ENCODE measurements around the gene PXN. TPM values are rescaled to one million over a fixed set of nuclear protein-coding genes. Genes with fewer than 3 reads are reported as not detected.
"Not testable (repeated sequence)": the region's sequence is repeated elsewhere in the genome, so short reads cannot be mapped to it uniquely, and the experiment has no call there.

PXN gene
- total RNA-seq, 2 donors from 2014 or later = 133 to 142 TPM

DNA sequence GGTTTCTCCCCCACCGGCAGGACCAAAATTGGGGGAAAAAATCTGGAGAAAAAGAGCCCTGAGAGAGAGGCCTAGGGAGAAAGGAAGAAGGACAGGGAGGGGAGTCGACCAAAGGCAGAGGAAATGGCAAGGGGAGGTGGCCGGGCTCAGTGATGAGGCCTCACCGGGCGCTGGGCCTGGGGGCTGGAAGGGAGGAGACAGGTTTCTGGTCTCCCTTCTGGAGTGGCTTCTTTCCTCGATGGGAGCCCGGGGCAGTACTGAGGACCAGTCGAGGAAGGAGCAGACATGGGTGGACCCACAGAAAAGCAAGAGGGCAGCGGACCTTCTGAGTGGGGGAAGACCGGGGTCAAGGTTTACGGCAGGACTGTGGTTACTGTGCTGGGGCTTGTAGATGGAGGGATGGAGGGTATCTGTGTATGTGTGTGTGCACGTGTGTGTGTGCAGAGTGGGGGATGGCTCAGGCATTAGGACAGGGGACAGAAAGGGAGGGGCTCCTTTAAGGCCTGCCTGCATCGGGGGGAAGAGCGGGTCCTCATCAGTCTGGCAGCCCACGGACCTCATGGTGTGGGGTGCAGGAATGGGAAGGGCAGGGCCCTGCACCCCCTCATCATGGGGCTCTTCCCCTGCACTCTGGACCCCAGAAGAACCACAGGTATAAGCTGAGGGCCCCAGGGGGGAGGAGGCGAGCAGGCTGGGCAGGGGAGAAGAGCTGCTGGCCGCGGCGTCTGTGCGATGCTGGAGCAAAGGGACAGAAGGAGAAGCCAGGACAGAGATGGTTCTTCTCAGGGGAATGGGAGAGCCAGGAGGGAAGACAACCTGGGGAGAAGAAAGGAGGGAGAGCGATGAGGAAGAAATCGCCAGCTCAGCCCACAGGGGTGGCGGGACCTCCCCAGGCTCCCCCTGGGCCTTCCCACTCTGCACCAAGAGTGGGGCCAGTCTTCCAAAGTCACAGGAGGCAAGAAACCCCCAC lies 49.5 kb downstream of the PXN start:
- DNase-seq = no peak
- Histone ChIP-seq H3K9ac (ENCODE audit: low read depth in 2 of 2, low read length in 2 of 2) (peak overlapping the region in 1 of 2 donors; percentile 1), H3K36me3 (peaks cover 46% of the 10 kb centered on the region), H3K9me3 (no peaks in the 10 kb centered on the region), H3K27ac (no peak overlapping the region), H3K27me3 (no peaks in the 10 kb centered on the region), H3K4me3 (no peak overlapping the region), H3K4me1 (no peaks in the 10 kb centered on the region)
- TF ChIP-seq, protein P1, sequence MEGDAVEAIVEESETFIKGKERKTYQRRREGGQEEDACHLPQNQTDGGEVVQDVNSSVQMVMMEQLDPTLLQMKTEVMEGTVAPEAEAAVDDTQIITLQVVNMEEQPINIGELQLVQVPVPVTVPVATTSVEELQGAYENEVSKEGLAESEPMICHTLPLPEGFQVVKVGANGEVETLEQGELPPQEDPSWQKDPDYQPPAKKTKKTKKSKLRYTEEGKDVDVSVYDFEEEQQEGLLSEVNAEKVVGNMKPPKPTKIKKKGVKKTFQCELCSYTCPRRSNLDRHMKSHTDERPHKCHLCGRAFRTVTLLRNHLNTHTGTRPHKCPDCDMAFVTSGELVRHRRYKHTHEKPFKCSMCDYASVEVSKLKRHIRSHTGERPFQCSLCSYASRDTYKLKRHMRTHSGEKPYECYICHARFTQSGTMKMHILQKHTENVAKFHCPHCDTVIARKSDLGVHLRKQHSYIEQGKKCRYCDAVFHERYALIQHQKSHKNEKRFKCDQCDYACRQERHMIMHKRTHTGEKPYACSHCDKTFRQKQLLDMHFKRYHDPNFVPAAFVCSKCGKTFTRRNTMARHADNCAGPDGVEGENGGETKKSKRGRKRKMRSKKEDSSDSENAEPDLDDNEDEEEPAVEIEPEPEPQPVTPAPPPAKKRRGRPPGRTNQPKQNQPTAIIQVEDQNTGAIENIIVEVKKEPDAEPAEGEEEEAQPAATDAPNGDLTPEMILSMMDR (IDR thresholded peaks at IDR 0.05) = no peak
- intact Hi-C loops (cut with DNase I) = no loop called here

DNA sequence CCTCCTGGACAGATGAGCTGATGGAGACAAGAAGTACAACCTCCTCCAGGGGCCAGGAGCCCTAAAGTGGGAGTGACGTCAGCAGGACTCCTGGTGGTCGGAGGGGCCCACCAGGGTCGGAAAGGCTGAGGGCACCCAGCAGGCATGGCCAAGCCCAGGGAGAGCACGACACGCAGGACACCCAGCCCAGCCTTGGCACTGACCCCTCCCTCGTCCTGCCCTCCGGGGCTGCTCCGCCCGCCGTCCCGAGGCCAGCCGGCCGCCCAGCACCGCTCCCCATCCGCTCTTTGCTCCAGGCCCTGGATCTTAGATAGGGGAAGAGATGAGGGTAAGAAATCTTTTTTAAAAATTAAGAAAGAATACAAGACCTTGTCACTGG lies 50.2 kb downstream of the PXN start:
- H3K36me3 ChIP-seq = peaks cover 43% of the 10 kb centered on the region
- no peaks in the 10 kb centered on the region for H3K9me3 ChIP-seq
- TF ChIP-seq, protein P1 (IDR thresholded peaks at IDR 0.05) = no peak
- no peaks in the 10 kb centered on the region for H3K4me1 ChIP-seq
- H3K27me3 ChIP-seq = no peaks in the 10 kb centered on the region
- intact Hi-C loops (cut with DNase I) = no loop called here
- DNase-seq = no peak
- no peak overlapping the region for H3K4me3 ChIP-seq
- H3K9ac ChIP-seq (ENCODE audit: low read depth in 2 of 2, low read length in 2 of 2) = no peak overlapping the region
- no peak overlapping the region for H3K27ac ChIP-seq

DNA sequence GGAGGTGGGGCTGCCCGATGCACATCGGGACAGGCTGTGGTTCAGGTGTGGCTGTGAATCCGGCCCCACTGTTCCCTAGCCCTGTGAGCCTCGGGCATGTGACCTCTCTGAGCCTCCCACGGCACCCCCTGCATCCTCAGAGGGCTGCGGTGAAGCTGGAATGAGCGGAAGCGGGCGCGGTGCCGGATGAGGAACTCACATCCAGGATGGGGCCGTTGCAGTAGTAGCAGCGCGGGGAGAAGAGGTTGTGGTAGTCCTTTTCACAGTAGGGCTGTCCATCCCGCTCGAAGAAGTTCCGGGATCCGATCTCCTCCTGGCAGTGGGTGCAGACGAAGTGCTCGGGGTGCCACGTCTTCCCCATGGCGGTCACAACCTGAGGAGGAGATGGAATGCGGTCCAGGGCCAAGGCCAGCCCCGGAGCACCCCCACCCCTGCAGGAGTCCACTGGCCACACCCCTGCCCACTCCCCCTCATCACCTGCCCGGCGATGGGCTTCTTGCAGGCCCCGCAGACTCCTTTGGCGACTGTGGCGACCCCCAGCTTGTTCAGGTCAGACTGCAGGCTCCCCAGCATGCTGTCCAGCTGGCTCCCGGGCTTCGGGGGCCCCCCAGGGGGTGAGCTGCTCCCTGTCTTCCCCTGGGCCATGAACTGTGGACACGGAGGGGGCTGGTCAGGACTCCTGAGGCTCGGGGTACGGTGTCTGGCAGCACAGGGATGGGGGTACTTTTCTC lies 50.7 kb downstream of the PXN start:
- DNase-seq = no peak
- intact Hi-C loops (cut with DNase I) = no loop called here
- peaks cover 37% of the 10 kb centered on the region for H3K36me3 ChIP-seq

DNA sequence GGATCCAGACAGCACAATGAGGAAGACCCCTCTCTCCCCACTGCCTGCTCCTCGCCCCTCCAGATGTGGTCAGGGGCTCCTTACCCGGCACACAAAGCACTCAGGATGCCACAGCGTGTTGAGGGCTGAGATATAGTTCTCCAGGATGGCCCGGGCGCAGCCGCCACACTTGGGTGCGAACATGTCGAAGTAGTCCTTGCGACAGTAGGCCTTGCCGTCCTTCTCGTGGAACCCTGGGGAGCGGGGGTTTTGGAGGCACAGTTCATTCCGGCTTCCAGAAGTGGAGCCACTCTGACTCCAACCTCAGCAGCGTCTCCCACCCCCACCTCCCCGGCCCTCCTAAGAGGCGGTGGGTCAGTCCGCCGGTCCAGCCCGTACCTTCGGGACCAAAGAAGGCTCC lies 51.8 kb downstream of the PXN start:
- Histone ChIP-seq H3K36me3 (peaks cover 27% of the 10 kb centered on the region), H3K4me1 (no peaks in the 10 kb centered on the region), H3K4me3 (no peak overlapping the region), H3K27me3 (no peaks in the 10 kb centered on the region), H3K9me3 (no peaks in the 10 kb centered on the region), H3K9ac (ENCODE audit: low read depth in 2 of 2, low read length in 2 of 2) (no peak overlapping the region), H3K27ac (no peak overlapping the region)
- intact Hi-C loops (cut with DNase I) = no loop called here
- no peak for DNase-seq
- TF ChIP-seq, protein P1 (IDR thresholded peaks at IDR 0.05) = no peak

More for the DNA sequence above, 50.7 kb downstream of the PXN start:
- no peak overlapping the region for H3K4me3 ChIP-seq
- TF ChIP-seq, protein P1 (IDR thresholded peaks at IDR 0.05) = no peak
- H3K4me1 ChIP-seq = no peaks in the 10 kb centered on the region
- no peaks in the 10 kb centered on the region for H3K9me3 ChIP-seq
- no peaks in the 10 kb centered on the region for H3K27me3 ChIP-seq
- H3K9ac ChIP-seq (ENCODE audit: low read depth in 2 of 2, low read length in 2 of 2) = no peak overlapping the region
- no peak overlapping the region for H3K27ac ChIP-seq

DNA sequence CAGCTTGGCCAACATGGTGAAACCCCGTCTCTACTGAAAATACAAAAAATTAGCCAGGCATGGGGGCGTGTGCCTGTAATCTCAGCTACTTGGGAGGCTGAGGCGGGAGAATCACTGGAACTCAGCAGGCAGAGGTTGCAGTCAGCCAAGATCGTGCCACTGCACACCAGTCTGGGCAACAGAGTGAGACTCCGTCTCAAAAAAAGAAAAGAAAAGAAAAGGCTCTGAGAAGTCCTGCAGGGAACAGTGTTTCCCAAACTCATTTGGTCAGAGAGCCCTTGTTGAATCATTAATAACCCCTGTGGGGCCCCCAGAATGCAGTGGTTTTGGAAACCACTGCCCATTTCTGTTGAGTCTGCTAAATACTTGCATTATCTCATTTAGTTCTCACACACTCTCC lies 52.3 kb downstream of the PXN start:
- DNase-seq; intact Hi-C loops (cut with DNase I); H3K4me3 ChIP-seq; H3K9me3 ChIP-seq; H3K27ac ChIP-seq; H3K9ac ChIP-seq (ENCODE audit: low read depth in 2 of 2, low read length in 2 of 2); H3K4me1 ChIP-seq; H3K27me3 ChIP-seq: not testable (repeated sequence)
- H3K36me3 ChIP-seq = peaks cover 24% of the 10 kb centered on the region
